GM12874 (cell line): ENCODE data around the gene CEP128.

Experiments used
- CTCF ChIP-seq: IDR thresholded peaks from 2 replicates; pipeline ENCODE4 v1.5.1; 2011; ENCODE audit warnings: low read depth, mild to moderate bottlenecking, control low read depth, low read length, moderate library complexity; ENCODE audit not compliant: insufficient read depth

CEP128 gene

GRCh38 chr14:80638620-80639515, 302.7 kb downstream of the CEP128 start:
- TF ChIP-seq CTCF = no peak

- no peak for TF ChIP-seq CTCF
Observed at GRCh38 chr14:80637756-80638619, 303.6 kb downstream of the CEP128 start.

GRCh38 chr14:80636071-80636470, 305.5 kb downstream of the CEP128 start:
- TF ChIP-seq CTCF = no peak

- TF ChIP-seq CTCF = no peak
Observed at GRCh38 chr14:80634106-80634758, 307.3 kb downstream of the CEP128 start.

- TF ChIP-seq CTCF = no peak
Observed at GRCh38 chr14:80629606-80630005, 311.9 kb downstream of the CEP128 start.

DNA sequence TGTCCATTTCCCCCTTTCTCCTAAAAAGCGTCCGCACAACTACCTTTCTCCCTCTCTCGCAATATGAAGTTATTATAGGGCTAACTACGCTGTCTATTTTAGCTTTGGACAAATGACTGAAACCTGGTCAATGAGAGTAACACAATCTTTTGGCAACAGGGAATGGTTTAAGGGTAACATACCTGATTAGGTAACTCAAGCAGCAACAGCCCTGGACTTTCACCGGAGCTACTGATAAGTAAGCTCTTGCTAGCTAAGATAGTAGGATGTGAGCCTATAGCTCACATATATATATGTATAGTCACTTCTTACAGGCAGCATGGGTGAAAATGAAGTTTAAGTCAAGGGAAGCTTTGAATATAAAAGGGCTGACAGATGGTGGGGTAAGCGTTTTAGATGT, 313.0 kb downstream of the CEP128 start:
- TF ChIP-seq CTCF = no peak

DNA sequence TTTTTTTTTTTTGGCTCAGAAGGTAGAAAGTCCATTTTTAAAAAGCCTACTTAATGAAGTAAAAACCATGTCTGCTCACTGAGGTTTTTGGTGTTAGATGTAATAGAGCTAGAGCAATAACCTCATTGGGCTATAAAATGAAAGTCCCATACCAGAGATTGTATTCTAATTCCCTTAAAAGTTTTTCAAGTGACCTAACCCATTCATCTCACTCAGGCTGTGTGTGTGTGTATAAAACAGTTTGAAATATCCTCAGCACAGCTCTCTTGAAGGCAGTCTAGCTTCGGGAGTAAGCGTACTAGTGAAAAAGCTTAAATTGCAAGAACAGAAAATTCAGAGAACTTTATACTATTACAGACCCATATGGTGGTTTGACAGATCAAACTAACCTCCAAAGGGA, 313.8 kb downstream of the CEP128 start:
- no peak for TF ChIP-seq CTCF
